Omental fat pad (tissue), 4 donors: Measurements from ENCODE around the gene NANOGP8. TPM values are rescaled to one million over a fixed set of nuclear protein-coding genes. Genes with fewer than 3 reads are reported as not detected.

ENCODE experiments used
- ATAC-seq: fragments of 150-250 bp; one replicate; pipeline ENCODE4 v1.9.1; 2016; ENCODE audit warnings: mild to moderate bottlenecking, moderate library complexity; ENCODE audit not compliant: low FRiP score
- DNase-seq: peaks from one replicate; pipeline ENCODE4 v3.0.0-alpha.2; 2019; ENCODE audit warnings: low spot score
- total RNA-seq, 4 donors: library from RNA; depleted of rRNA; stranded (reverse); fragments of >200 nt; gene quantifications; one replicate each; pipeline ENCODE4 v1.1.0, GENCODE V29; 2016
- TF ChIP-seq, protein P1 (sequence below), 3 donors: fragments of 450-650 bp; IDR thresholded peaks; one replicate each; pipeline ENCODE4 v1.5.1; 2016 to 2017; ENCODE audit warnings: antibody characterized with exemption in 3 of 3, mild to moderate bottlenecking in 3 of 3, moderate library complexity in 2 of 3

NANOGP8 gene
- total RNA-seq, 4 donors from 2014 or later, result 0.65 to 1.3 (median 0.82) TPM; not detected in 1

DNA sequence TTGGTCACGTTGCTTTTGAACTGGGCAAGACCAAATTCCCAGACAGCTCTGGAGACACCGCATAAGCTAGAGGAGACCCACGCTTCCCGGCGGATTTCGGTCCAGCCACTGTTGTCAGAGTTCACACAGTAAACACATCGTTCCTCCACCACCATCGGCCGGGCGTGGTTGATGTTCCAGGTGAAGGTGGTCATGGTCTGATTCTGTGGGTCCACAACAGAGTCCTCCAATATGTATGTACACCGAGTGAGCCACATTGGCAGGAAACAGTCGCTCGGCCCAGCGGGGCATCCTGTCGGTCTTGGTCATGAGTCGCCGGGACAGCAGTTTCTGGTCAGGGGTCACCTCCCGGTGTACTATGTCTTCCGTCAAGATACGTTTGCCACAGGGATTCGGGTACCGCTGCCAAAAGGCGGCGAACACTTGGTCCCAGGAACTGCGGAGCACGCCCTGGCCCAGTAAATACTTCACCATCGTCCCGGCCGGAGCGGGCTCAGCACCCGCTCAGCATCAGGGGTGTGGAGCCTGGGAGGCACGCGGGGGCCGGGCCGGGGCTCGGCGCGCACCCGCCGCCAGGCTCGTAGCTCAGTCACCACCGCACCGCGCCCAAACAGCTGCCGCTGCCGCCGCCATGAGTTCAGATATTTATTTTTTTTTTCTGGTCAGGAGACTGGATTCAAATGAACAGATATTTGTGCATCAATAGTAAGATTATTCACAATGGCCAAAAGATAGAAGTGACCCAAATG lies 36.7 kb upstream of the NANOGP8 start:
- ATAC-seq, result no peak
- TF ChIP-seq, protein P1, sequence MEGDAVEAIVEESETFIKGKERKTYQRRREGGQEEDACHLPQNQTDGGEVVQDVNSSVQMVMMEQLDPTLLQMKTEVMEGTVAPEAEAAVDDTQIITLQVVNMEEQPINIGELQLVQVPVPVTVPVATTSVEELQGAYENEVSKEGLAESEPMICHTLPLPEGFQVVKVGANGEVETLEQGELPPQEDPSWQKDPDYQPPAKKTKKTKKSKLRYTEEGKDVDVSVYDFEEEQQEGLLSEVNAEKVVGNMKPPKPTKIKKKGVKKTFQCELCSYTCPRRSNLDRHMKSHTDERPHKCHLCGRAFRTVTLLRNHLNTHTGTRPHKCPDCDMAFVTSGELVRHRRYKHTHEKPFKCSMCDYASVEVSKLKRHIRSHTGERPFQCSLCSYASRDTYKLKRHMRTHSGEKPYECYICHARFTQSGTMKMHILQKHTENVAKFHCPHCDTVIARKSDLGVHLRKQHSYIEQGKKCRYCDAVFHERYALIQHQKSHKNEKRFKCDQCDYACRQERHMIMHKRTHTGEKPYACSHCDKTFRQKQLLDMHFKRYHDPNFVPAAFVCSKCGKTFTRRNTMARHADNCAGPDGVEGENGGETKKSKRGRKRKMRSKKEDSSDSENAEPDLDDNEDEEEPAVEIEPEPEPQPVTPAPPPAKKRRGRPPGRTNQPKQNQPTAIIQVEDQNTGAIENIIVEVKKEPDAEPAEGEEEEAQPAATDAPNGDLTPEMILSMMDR (IDR thresholded peaks at IDR 0.05), result no peak
- no peak for DNase-seq

DNA sequence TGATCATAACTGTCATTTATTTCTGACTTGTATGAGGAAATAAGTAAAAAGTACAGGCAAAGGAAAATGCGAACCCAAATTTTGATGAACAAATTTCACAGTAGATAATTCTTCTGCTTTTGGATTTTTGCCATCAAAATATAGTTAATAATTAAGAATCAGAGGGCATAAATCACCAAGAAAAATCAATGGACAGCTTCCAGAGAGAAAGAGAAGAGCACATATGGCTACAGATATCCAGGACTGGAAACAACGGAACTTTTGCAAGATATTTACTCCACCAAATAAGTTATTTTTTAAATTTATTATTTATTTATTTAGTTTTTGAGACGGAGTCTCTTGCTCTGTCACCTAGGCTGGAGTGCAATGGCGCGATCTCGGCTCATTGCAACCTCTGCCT lies 35.1 kb upstream of the NANOGP8 start:
- TF ChIP-seq, protein P1 (IDR thresholded peaks at IDR 0.05), result no peak
- DNase-seq (no peak), ATAC-seq (no peak)

DNA sequence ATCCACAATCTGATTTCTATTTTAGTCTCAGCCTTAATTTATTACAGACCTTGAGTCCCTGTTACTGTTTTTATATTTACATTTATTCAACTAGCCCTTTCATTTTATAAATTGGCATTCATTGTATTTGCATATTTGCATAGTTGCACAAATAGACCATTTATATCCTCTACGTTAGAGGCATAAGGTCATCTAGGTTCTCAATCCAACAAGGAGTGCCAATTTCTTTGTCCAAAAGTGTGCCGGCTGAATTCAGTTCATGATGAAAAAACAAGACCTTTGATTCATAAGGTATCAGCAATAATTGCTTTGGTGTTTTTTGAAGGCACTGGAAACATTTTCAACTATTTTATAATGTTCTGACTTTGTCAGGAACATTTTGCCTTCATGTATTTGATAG lies 33.9 kb upstream of the NANOGP8 start:
- DNase-seq, result no peak
- ATAC-seq, result no peak
- TF ChIP-seq, protein P1 (IDR thresholded peaks at IDR 0.05), result no peak

DNA sequence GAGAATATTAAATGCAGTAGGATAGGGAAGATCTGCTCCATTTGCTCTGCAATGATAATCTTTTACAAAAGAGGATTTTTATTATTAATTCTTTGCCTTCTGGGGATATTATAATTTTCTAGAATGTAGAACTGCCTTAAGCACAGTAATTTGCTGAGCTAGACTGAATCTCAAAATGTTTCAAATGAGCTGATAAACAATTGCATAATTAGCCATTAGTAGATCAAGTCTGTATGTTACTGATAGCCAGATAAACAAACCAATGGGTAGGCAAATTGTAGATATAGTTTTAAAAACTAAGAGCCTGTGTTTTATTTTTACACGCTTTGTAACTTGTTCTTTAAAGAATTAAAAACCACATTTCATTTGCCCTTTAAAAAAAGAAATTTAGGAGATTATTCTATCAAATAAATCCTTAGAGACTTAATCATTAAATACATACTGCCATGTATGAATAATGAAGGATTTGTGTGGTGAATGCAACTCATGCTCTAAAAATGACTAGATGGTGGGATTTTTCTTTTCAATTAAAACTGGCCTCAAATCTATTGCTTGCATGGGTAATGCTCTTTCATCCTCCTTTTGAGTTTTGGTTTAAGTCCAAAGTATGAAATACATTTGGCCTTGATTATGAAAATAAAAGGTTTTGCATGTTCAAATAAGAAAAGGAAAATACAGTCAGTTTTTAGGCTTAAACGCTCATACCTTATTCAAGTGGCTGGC lies 32.6 kb upstream of the NANOGP8 start:
- DNase-seq (no peak), ATAC-seq (no peak)
- TF ChIP-seq, protein P1 (IDR thresholded peaks at IDR 0.05), result no peak

DNA sequence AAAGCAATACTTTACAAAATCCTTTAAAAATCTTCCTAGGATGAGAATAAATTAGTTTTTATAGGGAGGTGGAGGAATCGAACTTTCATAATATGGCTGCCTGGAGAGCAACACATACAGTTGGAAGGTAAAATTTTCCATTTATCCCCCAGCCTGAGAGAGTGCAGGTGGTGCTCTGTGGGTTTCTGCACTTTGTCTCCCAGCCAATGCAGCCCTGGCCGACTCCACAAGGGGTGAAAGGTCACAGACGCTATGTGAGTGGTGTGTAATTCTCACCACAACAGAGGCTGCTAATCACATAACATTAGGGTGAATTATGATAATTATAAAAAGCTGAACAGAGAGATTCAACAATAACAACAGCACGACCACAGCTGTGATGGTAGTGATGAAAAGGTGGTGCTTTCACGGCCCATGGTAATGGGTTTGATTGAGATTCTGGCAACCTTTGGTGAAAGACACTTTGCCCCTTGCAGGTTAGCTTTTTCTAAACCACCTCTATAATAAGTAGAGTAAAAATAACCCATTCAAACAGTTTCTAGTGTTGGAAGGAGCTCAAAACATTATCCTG lies 30.1 kb upstream of the NANOGP8 start:
- DNase-seq (no peak), ATAC-seq (no peak)

DNA sequence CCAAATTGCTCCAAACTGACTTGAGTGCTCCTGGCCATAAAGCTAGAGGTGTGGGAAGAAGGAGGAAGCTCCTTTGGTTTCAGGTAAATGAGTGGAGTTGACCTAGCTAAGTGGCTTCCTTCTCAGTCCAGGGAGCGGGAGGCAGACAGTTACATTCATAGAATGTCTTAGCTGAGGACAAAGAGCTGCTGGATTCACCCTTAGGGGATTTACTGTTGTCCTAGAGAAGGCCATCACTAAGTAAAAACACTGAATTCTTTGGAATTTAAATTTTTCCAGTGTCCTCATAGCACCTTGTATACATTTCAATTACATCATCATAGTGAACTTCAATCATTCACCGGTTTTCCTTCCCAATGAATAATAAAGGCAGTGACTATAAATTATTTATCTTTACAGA lies 27.3 kb upstream of the NANOGP8 start:
- ATAC-seq, result no peak

More for the DNA sequence above, 30.1 kb upstream of the NANOGP8 start:
- TF ChIP-seq, protein P1 (IDR thresholded peaks at IDR 0.05), result no peak

More for the DNA sequence above, 27.3 kb upstream of the NANOGP8 start:
- TF ChIP-seq, protein P1 (IDR thresholded peaks at IDR 0.05), result no peak
- DNase-seq, result no peak
